Breast epithelium (tissue), 3 donors: Measurements from ENCODE around the gene MYO5B.

Experiments
- POLR2A ChIP-seq: fragments of 450-650 bp; IDR thresholded peaks from one replicate; pipeline ENCODE4 v1.6.1; 2016; ENCODE audit warnings: antibody characterized with exemption, mild to moderate bottlenecking, moderate library complexity
- POLR2AphosphoS5 ChIP-seq, 3 donors: sonication (generic); formaldehyde crosslinking; IDR thresholded peaks; one replicate each; pipeline ENCODE4 v1.6.1; 2017; ENCODE audit warnings: antibody characterized with exemption in 3 of 3
- TF ChIP-seq, protein P1 (sequence below), 3 donors: fragments of 450-650 bp; IDR thresholded peaks; one replicate each; pipeline ENCODE4 v1.5.1; 2016 to 2017; ENCODE audit warnings: antibody characterized with exemption in 3 of 3, mild to moderate bottlenecking in 3 of 3, moderate library complexity in 3 of 3

DNA sequence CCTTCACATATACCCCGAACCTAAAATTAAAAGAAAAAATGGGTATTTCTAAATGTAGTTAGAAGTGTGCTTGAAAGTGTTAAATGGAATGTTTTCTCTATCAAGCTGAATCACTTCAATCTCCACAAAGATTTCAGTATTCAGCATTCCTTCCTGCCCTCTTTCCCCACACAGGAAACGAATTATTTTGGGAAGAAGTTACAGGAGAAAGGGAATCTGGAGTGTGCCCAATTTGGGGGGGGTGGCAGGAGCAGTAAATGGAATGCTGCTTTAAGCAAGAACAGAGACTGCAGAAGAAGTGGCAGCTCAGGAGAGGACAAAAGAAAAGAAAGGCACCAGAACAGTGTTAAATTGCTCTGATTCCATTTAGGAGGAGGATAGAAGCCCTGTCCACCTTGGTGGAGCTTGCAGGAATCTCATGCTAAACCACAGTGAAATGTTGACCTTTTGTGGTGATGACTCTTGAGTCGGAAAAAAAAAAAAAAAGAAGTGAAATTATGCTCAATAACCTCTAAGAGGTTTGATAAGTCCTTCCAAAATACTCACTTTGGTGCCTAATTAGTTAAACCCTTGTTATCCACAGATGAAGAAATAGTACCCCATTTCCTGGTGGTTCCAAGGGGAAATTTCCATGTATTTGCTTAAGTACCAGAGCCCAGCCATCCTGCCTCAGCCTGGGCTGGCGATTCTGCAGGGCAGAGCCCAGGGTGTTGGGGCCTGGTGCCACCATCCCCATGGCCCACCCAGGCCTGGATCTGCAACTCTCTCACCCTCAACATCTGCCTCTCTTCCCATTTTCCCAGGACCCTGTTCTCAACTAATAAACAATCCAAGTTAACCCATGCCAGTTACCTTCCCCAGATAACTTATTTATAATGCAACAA is 56.5 kb downstream of the MYO5B start:
- TF ChIP-seq, protein P1, sequence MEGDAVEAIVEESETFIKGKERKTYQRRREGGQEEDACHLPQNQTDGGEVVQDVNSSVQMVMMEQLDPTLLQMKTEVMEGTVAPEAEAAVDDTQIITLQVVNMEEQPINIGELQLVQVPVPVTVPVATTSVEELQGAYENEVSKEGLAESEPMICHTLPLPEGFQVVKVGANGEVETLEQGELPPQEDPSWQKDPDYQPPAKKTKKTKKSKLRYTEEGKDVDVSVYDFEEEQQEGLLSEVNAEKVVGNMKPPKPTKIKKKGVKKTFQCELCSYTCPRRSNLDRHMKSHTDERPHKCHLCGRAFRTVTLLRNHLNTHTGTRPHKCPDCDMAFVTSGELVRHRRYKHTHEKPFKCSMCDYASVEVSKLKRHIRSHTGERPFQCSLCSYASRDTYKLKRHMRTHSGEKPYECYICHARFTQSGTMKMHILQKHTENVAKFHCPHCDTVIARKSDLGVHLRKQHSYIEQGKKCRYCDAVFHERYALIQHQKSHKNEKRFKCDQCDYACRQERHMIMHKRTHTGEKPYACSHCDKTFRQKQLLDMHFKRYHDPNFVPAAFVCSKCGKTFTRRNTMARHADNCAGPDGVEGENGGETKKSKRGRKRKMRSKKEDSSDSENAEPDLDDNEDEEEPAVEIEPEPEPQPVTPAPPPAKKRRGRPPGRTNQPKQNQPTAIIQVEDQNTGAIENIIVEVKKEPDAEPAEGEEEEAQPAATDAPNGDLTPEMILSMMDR (IDR thresholded peaks at IDR 0.05) = no peak
- TF ChIP-seq POLR2AphosphoS5 (IDR thresholded peaks at IDR 0.05) = no peak
- no peak for TF ChIP-seq POLR2A
